HepG2 (cell line): Measurements from ENCODE around the gene MAGI1. TPM values are rescaled to one million over a fixed set of nuclear protein-coding genes. Genes with fewer than 3 reads are reported as not detected.

Experiments
- ATAC-seq: fragments of 200-7000 bp; cut with Tn5 transposase; 3 replicates; pipeline ENCODE4 v1.9.1; 2020; ENCODE audit warnings: mild to moderate bottlenecking, moderate library complexity
- BruUV-seq: library from RNA; stranded (reverse); fragments of 400-500 nt; replicated peaks from 2 replicates; lab custom pipeline; 2021; lab: Mats Ljungman, UMichigan
- CTCF ChIA-PET: fragments of 300-600 bp; formaldehyde crosslinking; extraction: SDS; loops from one replicate; lab custom pipeline; 2021; ENCODE audit warnings: low total read pairs, inconsistent platforms, low intra/inter-chr PET ratio; lab: Yijun Ruan, JAX
- POLR2A ChIA-PET: fragments of 350-600 bp; sonication (Branson Sonifier 250); formaldehyde crosslinking; loops from one replicate; lab custom pipeline; 2020; ENCODE audit warnings: antibody characterized with exemption, inconsistent platforms; lab: Yijun Ruan, JAX
- DNase-seq: peaks from one replicate; pipeline ENCODE4 v3.0.0-alpha.2; 2015; ENCODE audit warnings: low spot score
- FAIRE-seq: peaks from 3 replicates; lab custom pipeline; 2011; peaks lifted over from hg19 to GRCh38; lab: Jason Lieb, UNC
- H2AFZ ChIP-seq: one replicate; pipeline ENCODE4 v1.6.1; 2011; ENCODE audit warnings: low read length, inconsistent platforms
- H3K27ac ChIP-seq: fragments of 300-600 bp; 3 replicates; pipeline ENCODE4 v1.8.0; 2011; ENCODE audit warnings: mixed run types, mild to moderate bottlenecking, mixed read lengths, low read length, inconsistent platforms; ENCODE audit not compliant: insufficient read depth; ENCODE audit errors: extremely low read length
- H3K27me3 ChIP-seq, 2 experiments: fragments of 200-600 bp in 1 of 2; 2 replicates in 1 of 2; 3 replicates in 1 of 2; pipeline versions ENCODE4 v1.6.0 to v1.8.0; 2011; ENCODE audit warnings: low read length in 2 of 2, mild to moderate bottlenecking in 2 of 2, moderate library complexity in 2 of 2, inconsistent platforms in 1 of 2; ENCODE audit not compliant: insufficient read depth in 2 of 2, control insufficient read depth in 1 of 2
- H3K36me3 ChIP-seq, 2 experiments: fragments of 200-600 bp in 1 of 2; replicated peaks in 1 of 2; 2 replicates in 1 of 2; 3 replicates in 1 of 2; pipeline versions ENCODE4 v1.5.1 to v1.8.0; 2011; ENCODE audit warnings: low read length in 2 of 2, inconsistent platforms in 1 of 2; ENCODE audit not compliant: insufficient read depth in 2 of 2, control insufficient read depth in 1 of 2
- H3K4me1 ChIP-seq: 2 replicates; pipeline ENCODE4 v1.5.1; 2012; ENCODE audit warnings: low read length, inconsistent platforms; ENCODE audit not compliant: insufficient read depth
- H3K4me2 ChIP-seq: 2 replicates; pipeline ENCODE4 v1.6.0; 2011; ENCODE audit warnings: low read depth, low read length, inconsistent platforms
- H3K4me3 ChIP-seq, 3 experiments: fragments of 200-600 bp in 1 of 3; sonication (generic), shearing (Covaris generic) in 1 of 3; replicated peaks in 1 of 3; 2 replicates each; pipeline ENCODE4 v1.5.1; 2011 to 2016; ENCODE audit warnings: low read length in 3 of 3, inconsistent platforms in 2 of 3, low read depth in 2 of 3, mild to moderate bottlenecking in 2 of 3, control low read depth in 1 of 3, mixed read lengths in 1 of 3; ENCODE audit not compliant: insufficient read depth in 1 of 3
- H3K79me2 ChIP-seq: one replicate; pipeline ENCODE4 v1.6.1; 2011; ENCODE audit warnings: low read length, inconsistent platforms; ENCODE audit not compliant: insufficient read depth
- H3K9ac ChIP-seq: 2 replicates; pipeline ENCODE4 v1.6.0; 2011; ENCODE audit warnings: mild to moderate bottlenecking, low read depth, low read length, inconsistent platforms; ENCODE audit not compliant: insufficient read depth
- H3K9me3 ChIP-seq: 2 replicates; pipeline ENCODE4 v1.5.1; 2012; ENCODE audit warnings: mild to moderate bottlenecking, low read length
- H4K20me1 ChIP-seq: 2 replicates; pipeline ENCODE4 v1.6.0; 2011; ENCODE audit warnings: inconsistent platforms, mild to moderate bottlenecking, low read length, moderate library complexity; ENCODE audit not compliant: insufficient read depth
- GMEB1 ChIP-seq: sonication (generic); formaldehyde crosslinking; IDR thresholded peaks from 2 replicates; pipeline ENCODE4 v1.5.1; 2020; ENCODE audit warnings: missing genetic modification reagents, mild to moderate bottlenecking, borderline replicate concordance
- HNRNPL ChIP-seq: fragments of 200-400 bp; formaldehyde crosslinking; IDR thresholded peaks from 2 replicates; pipeline ENCODE4 v1.6.1; 2017; ENCODE audit warnings: mild to moderate bottlenecking, low read depth, low read length
- NONO ChIP-seq, 2 experiments: fragments of 450-650 bp in 1 of 2; sonication (generic) in 1 of 2; formaldehyde crosslinking in 1 of 2; IDR thresholded peaks in 1 of 2; conservative IDR thresholded peaks in 1 of 2; 2 replicates each; pipeline versions ENCODE4 v1.6.1 to v1.8.0; 2017 to 2022; ENCODE audit warnings: mild to moderate bottlenecking in 1 of 2, missing genetic modification reagents in 1 of 2, moderate library complexity in 1 of 2
- RBAK ChIP-seq: sonication (generic); formaldehyde crosslinking; IDR thresholded peaks from 2 replicates; pipeline ENCODE4 v1.5.1; 2020; ENCODE audit warnings: mild to moderate bottlenecking, missing genetic modification reagents
- TOPORS ChIP-seq: sonication (generic); formaldehyde crosslinking; IDR thresholded peaks from 2 replicates; pipeline ENCODE4 v1.8.0; 2023; ENCODE audit warnings: mild to moderate bottlenecking, missing genetic modification reagents
- ZNF275 ChIP-seq: sonication (generic); formaldehyde crosslinking; IDR thresholded peaks from 2 replicates; pipeline ENCODE4 v1.8.0; 2022; ENCODE audit warnings: missing genetic modification reagents, mild to moderate bottlenecking, inconsistent platforms, borderline replicate concordance
- ZNF282 ChIP-seq: fragments of 450-650 bp; IDR thresholded peaks from 2 replicates; pipeline ENCODE4 v1.6.1; 2018; ENCODE audit not compliant: partially characterized antibody
- ZNF577 ChIP-seq: sonication (generic); formaldehyde crosslinking; IDR thresholded peaks from 2 replicates; pipeline ENCODE4 v1.4.0; 2020; ENCODE audit warnings: mild to moderate bottlenecking, low read depth, missing genetic modification reagents, borderline replicate concordance
- ZNF883 ChIP-seq: sonication (generic); formaldehyde crosslinking; IDR thresholded peaks from 2 replicates; pipeline ENCODE4 v1.5.1; 2020; ENCODE audit warnings: mild to moderate bottlenecking, missing genetic modification reagents; ENCODE audit errors: not compliant biosample characterization
- WGBS: methylation state at CpG from one replicate; pipeline ENCODE4 v1.1.6; 2017; ENCODE audit warnings: low lambda C conversion rate; 5-methylcytosine and 5-hydroxymethylcytosine counted together
- in situ Hi-C: cut with HindIII; loops from 2 replicates; pipeline ENCODE4 v1.10.0; 2017; ENCODE audit warnings: low pct_unique_long_range_greater_than_20kb; ENCODE audit not compliant: extremely low pct_ligation_motif_present
- intact Hi-C: fragments of 100-400 bp; cut with micrococcal nuclease; formaldehyde crosslinking; loops from one replicate; pipeline ENCODE4 v1.10.0; 2022; ENCODE audit not compliant: unreplicated experiment
- polyA plus RNA-seq, 8 experiments: library from polyadenylated mRNA; depleted of rRNA in 3 of 8; stranded (reverse) in 7 of 8; unstranded in 1 of 8; fragments of >200 nt; fragmentation: Illumina TruSeq in 4 of 8; extraction: Trizol in 4 of 8; gene quantifications; 2 replicates each; pipeline versions ENCODE4 v1.2.1 to v1.2.3, GENCODE V29; 2011 to 2016; ENCODE audit warnings: low read depth in 4 of 8, missing spikeins in 1 of 8, mixed read lengths in 1 of 8; ENCODE audit not compliant: insufficient read depth in 1 of 8
- total RNA-seq, 5 experiments: library from RNA; depleted of rRNA; stranded (reverse); fragments of >200 nt; fragmentation: Illumina TruSeq; extraction: Trizol; gene quantifications; 2 replicates each; pipeline ENCODE4 v1.2.3, GENCODE V29; 2016; ENCODE audit warnings: low read depth in 1 of 5

The MAGI1 gene
- total and polyA plus RNA-seq, 2 of the 13 experiments (the other 11 are each of a cell fraction or from before 2014, with no cell fraction given): 22.2 to 26.0 TPM

GRCh38 chr3:65829228-65829627 lies 209.5 kb downstream of the MAGI1 start:
- 100% methylated on average over 3 of the region's 3 CpGs for WGBS
- Histone ChIP-seq H3K79me2 (peaks cover 60% of the 10 kb centered on the region), H3K9ac (no peak overlapping the region), H3K27ac (no peak overlapping the region), H3K4me1 (peaks cover 28% of the 10 kb centered on the region), H2AFZ (no peak overlapping the region), H3K4me2 (no peak overlapping the region), H3K9me3 (no peaks in the 10 kb centered on the region), H3K4me3 (no peak overlapping the region), H3K27me3 (no peaks in the 10 kb centered on the region), H4K20me1 (peaks cover 29% of the 10 kb centered on the region), H3K36me3 (no peaks in the 10 kb centered on the region)
- DNase-seq: no peak
- POLR2A ChIA-PET: no interaction called here
- no peak for ATAC-seq
- no peak for TF ChIP-seq RBAK (CRISPR knock-in tag)
- no peak for TF ChIP-seq ZNF275 (CRISPR knock-in tag)
- no peak for TF ChIP-seq ZNF282
- no peak for TF ChIP-seq NONO (IDR thresholded peaks at IDR 0.05)
- TF ChIP-seq NONO (CRISPR knock-in tag; conservative IDR thresholded peaks at IDR 0.05): no peak
- TF ChIP-seq TOPORS: no peak
- no peak for TF ChIP-seq ZNF577 (CRISPR knock-in tag)
- TF ChIP-seq HNRNPL: no peak
- TF ChIP-seq GMEB1 (CRISPR knock-in tag): no peak
- TF ChIP-seq ZNF883 (CRISPR knock-in tag): no peak
- intact Hi-C loops (loop anchor here (5.0 kb wide), 1 partner anchor 43 kb away; no protein-coding TSS in a partner anchor), in situ Hi-C loops (no loop called here)
- FAIRE-seq: no peak
- CTCF ChIA-PET: no interaction called here
- BruUV-seq: no TSS peak
